Uterus (tissue), 2 donors: Measurements from ENCODE around the gene OR8B4.

ENCODE experiments used
- POLR2A ChIP-seq, 2 donors: fragments of 450-650 bp; IDR thresholded peaks; one replicate each; pipeline ENCODE4 v1.6.1; 2016; ENCODE audit warnings: antibody characterized with exemption in 2 of 2, mild to moderate bottlenecking in 1 of 2, moderate library complexity in 1 of 2
- TF ChIP-seq, protein P1 (sequence below), 4 experiments: fragments of 200-600 bp in 2 of 4; fragments of 450-650 bp in 2 of 4; sonication (generic) in 2 of 4; IDR thresholded peaks; one replicate each; pipeline ENCODE4 v1.5.1; 2016 to 2019; ENCODE audit warnings: antibody characterized with exemption in 4 of 4, mild to moderate bottlenecking in 2 of 4, moderate library complexity in 1 of 4

DNA sequence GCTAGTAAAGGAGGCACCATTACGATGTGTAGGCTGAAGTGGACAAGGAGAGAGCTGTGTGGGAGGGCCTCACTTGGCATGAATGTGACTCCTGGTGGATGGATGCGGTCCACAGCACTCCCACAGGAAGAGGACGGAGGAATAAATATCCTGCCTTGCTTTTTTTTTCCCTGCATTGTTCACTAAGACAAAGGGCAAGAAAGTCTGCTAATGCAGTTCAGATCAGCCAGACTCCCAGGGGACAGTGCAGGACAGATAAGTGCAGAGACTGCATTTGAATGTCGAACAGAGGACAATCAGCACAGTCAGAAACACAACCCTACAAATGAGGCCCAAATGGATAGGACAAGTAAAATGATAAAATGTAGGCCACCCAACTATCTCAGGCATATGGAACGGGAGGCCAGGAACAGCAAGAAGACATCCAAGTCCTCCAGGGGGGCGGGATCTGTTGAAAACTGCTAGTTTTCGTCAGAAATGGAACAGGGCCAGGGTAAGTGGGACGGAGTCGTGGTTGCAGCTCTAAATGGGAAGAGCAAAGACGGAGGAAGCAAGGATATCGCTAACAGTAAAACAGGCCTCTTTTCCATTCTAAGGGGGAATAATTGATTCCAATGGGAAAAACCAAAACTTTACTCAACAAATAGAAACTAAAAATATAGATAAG, 46.0 kb upstream of the OR8B4 start:
- no peak for TF ChIP-seq POLR2A (IDR thresholded peaks at IDR 0.05)
- TF ChIP-seq, protein P1, sequence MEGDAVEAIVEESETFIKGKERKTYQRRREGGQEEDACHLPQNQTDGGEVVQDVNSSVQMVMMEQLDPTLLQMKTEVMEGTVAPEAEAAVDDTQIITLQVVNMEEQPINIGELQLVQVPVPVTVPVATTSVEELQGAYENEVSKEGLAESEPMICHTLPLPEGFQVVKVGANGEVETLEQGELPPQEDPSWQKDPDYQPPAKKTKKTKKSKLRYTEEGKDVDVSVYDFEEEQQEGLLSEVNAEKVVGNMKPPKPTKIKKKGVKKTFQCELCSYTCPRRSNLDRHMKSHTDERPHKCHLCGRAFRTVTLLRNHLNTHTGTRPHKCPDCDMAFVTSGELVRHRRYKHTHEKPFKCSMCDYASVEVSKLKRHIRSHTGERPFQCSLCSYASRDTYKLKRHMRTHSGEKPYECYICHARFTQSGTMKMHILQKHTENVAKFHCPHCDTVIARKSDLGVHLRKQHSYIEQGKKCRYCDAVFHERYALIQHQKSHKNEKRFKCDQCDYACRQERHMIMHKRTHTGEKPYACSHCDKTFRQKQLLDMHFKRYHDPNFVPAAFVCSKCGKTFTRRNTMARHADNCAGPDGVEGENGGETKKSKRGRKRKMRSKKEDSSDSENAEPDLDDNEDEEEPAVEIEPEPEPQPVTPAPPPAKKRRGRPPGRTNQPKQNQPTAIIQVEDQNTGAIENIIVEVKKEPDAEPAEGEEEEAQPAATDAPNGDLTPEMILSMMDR (IDR thresholded peaks at IDR 0.05): no peak
